WI38 (cell line): ENCODE data around the gene UNC5B.

Experiments
- H3K4me3 ChIP-seq: 2 replicates; pipeline ENCODE4 v1.5.1; 2011; ENCODE audit warnings: low read depth, mild to moderate bottlenecking, control low read depth, low read length
- CTCF ChIP-seq: IDR thresholded peaks from 2 replicates; pipeline ENCODE4 v1.5.1; 2012; ENCODE audit warnings: low read depth, mild to moderate bottlenecking, control low read depth, low read length

UNC5B gene

GRCh38 chr10:71236286-71236685 lies 23.9 kb downstream of the UNC5B start:
- no peak overlapping the region for H3K4me3 ChIP-seq
- TF ChIP-seq CTCF, result no peak

GRCh38 chr10:71236822-71237682 lies 24.7 kb downstream of the UNC5B start:
- no peak overlapping the region for H3K4me3 ChIP-seq
- TF ChIP-seq CTCF, result no peak

GRCh38 chr10:71237843-71238623 lies 25.7 kb downstream of the UNC5B start:
- H3K4me3 ChIP-seq, result no peak overlapping the region
- no peak for TF ChIP-seq CTCF

- TF ChIP-seq CTCF, result no peak
- no peak overlapping the region for H3K4me3 ChIP-seq
Measured at GRCh38 chr10:71238626-71239025, 26.3 kb downstream of the UNC5B start.

- TF ChIP-seq CTCF, result no peak
- H3K4me3 ChIP-seq, result no peak overlapping the region
Measured at GRCh38 chr10:71239131-71239915, 27.0 kb downstream of the UNC5B start.

- TF ChIP-seq CTCF, result no peak
- H3K4me3 ChIP-seq, result no peak overlapping the region
Measured at GRCh38 chr10:71239946-71240795, 27.8 kb downstream of the UNC5B start.
